GM10266 (cell line): ENCODE measurements around the gene COX17.
"Not testable (repeated sequence)": the region's sequence is repeated elsewhere in the genome, so short reads cannot be mapped to it uniquely, and the experiment has no call there.

Experiments used
- DNase-seq: peaks from one replicate; pipeline ENCODE4 v3.0.0; 2012; ENCODE audit errors: extremely low spot score
- TF ChIP-seq, protein P1 (sequence below): IDR thresholded peaks from 2 replicates; pipeline ENCODE4 v1.5.1; 2012; ENCODE audit warnings: mild to moderate bottlenecking, low read depth; ENCODE audit not compliant: control insufficient read depth, insufficient read depth; ENCODE audit errors: missing control alignments

COX17 gene

DNA sequence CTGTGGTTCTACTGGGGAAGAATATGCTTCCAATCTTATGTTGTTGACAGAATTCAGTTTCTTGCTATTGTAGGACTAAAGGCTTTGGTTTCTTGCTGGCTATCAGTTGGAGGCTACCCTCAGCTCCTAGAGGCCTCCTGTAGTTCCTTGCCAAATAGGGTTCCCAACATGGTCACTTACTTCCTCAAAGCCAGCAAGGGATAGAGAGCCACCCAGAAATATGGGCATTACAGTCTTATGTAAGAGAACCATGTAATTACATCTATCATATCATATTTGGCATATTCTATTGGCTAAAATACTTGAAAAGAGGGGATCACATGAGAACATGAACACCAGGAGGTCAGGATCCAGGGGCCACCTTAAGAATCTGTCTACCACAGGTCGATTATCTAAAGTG, 6.2 kb upstream of the COX17 start:
- DNase-seq = no peak
- TF ChIP-seq, protein P1, sequence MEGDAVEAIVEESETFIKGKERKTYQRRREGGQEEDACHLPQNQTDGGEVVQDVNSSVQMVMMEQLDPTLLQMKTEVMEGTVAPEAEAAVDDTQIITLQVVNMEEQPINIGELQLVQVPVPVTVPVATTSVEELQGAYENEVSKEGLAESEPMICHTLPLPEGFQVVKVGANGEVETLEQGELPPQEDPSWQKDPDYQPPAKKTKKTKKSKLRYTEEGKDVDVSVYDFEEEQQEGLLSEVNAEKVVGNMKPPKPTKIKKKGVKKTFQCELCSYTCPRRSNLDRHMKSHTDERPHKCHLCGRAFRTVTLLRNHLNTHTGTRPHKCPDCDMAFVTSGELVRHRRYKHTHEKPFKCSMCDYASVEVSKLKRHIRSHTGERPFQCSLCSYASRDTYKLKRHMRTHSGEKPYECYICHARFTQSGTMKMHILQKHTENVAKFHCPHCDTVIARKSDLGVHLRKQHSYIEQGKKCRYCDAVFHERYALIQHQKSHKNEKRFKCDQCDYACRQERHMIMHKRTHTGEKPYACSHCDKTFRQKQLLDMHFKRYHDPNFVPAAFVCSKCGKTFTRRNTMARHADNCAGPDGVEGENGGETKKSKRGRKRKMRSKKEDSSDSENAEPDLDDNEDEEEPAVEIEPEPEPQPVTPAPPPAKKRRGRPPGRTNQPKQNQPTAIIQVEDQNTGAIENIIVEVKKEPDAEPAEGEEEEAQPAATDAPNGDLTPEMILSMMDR = no peak

DNA sequence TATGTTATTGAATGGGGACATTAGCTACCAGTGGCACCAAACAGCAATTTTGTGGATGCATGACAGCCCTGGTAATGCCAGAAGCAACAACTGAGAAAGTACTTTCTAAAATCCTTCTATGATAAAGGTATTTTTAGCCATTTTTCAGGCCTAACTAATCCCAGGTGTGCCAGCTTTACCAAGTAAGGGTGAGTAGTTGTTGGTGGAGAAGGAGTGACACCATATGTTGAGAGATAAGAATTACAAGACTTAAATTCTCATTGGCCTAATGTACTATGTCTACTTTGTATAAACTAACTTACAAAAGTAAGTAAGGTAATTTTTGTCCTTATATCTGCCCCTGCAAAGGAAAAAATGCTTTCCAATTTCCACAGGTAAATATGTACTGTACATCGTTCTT, 4.1 kb upstream of the COX17 start:
- DNase-seq = peak; percentile 48
- TF ChIP-seq, protein P1 = peak; percentile 52

DNA sequence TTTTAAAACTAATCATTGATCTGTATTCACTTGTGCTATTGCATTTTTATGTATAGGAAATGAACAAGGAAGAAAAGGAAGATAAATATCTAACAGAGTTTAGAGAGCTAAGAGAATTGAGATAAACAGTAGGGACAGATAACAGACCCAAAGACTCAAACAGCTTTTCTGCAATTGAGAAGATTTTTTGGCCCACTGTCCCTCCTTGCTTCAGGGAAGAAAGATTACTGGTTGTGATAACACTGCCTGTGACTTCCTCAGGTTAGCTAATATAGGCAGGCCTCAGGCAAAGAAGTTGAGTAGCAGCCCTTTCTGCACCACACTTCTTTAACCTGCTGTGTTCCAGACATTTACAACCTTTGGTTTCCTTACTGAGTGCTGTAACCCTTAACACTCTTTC, 2.7 kb upstream of the COX17 start:
- no peak for DNase-seq
- TF ChIP-seq, protein P1 = no peak

DNA sequence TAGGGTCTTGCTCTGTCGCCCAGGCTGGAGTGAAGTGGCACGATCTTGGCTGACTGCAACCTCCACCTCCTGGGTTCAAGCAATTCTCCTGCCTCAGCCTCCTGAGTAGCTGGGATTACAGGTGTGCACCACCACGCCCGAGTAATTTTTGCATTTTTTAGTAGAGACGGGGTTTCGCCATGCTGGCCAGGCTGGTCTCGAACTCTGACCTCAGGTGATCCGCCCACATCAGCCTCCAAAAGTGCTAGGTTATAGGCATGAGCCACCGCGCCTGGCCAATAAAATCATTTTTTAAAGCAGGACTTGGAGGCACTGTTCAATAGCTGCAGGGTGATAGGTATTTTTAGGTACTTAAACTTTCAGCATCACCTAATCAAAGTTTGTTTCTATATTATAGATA, 1.0 kb upstream of the COX17 start:
- not testable (repeated sequence) for DNase-seq

DNA sequence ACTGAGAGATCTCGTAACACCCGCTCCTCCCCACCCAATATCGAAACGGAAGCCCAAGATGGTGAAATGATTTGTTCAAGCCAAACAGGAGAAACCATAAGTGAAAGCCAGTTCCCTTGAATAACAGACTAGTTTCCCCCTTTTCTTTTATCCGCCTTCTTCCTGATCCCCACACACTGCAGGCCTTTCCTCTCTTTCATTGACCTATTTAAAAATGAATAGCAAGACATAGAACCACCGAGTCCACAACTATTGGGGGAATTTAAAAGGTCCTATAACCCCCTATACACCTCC, 382 bp upstream of the COX17 start:
- TF ChIP-seq, protein P1 = no peak
- DNase-seq = no peak

DNA sequence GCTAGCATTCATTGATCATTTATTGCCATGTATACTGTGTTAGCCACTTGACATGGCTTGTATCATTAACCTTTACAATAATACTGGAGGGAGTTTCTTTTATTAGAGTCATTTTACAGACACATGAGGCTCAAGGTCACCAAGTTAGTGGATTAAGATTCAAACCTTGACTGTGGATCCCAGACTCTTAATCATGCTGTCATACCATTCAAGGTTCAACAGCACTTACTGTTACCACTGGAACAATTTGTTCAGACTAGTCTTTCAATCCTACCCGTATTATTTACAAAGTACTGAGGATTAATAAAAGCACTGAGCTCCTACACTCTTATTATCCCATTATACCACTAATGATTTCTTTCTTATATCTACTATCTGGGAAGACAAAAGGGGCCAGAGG, 1.2 kb downstream of the COX17 start:
- no peak for DNase-seq
- TF ChIP-seq, protein P1 = no peak

DNA sequence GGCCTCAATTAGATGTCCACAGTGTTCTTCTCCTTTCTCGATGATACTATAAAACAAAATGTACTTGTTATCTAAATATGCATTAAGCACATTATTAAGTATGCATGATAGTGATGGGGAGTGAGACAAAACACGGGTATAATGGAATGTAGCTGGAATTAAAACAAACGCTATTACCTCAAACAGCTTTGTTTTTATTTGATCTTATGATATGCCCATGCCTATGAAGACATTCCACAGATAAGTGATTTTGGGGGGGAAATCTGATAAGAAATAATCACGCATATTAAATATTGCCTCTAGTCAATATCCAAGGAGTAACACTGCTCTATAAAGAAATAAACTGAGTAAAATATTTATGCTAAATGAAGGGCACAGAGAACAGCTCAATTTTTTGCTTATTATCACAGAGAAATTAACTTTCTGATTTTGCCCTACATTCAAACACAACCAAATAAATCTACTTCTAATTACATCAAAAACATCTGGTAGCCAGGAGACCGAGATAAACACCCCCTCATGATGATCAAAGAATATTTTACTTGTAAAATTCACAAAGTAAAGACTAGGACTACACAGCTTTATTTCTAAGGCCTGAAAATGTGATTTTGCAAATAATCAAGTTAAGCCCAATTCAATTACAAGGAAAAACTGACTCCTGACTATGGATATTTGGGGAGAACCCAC, 1.9 kb downstream of the COX17 start:
- DNase-seq = no peak
- TF ChIP-seq, protein P1 = no peak

DNA sequence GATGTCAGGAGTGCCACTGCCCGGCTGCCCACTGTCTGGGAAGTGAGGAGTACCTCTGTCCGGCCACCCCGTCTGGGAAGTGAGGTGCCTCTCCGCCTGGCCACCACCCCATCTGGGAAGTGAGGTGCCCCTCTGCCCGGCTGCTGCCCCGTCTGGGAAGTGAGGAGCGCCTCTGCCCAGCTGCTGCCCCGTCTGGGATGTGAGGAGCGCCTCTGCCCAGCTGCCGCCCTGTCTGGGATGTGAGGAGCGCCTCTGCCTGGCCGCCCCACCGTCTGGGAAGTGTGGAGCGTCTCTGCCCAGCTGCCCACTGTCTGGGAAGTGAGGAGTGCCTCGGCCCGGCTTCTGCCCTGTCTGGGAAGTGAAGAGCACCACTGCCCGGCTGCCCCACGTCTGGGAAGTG, 3.3 kb downstream of the COX17 start:
- TF ChIP-seq, protein P1 = no peak
- no peak for DNase-seq
